IPS-18c (cell line): ENCODE measurements around the gene LPIN2.

ENCODE experiments used
- H3K4me3 ChIP-seq: 2 replicates; pipeline ENCODE4 v1.7.0; 2013; ENCODE audit warnings: low read depth, mild to moderate bottlenecking, low read length, moderate library complexity; ENCODE audit not compliant: insufficient read depth
- H3K9me3 ChIP-seq: one replicate; pipeline ENCODE4 v1.6.1; 2013; ENCODE audit warnings: mild to moderate bottlenecking, low read length, moderate library complexity; ENCODE audit not compliant: control insufficient read depth, insufficient read depth

LPIN2 gene

GRCh38 chr18:2974731-2975130, 38.2 kb downstream of the LPIN2 start:
- Histone ChIP-seq H3K4me3 (no peak overlapping the region), H3K9me3 (no peaks in the 10 kb centered on the region)

GRCh38 chr18:2971741-2972552, 41.0 kb downstream of the LPIN2 start:
- H3K9me3 ChIP-seq, result no peaks in the 10 kb centered on the region
- no peak overlapping the region for H3K4me3 ChIP-seq

- H3K4me3 ChIP-seq, result no peak overlapping the region
- H3K9me3 ChIP-seq, result no peaks in the 10 kb centered on the region
Observed at GRCh38 chr18:2970772-2971659, 41.9 kb downstream of the LPIN2 start.

- Histone ChIP-seq H3K9me3 (no peaks in the 10 kb centered on the region), H3K4me3 (no peak overlapping the region)
Observed at GRCh38 chr18:2970344-2970743, 42.6 kb downstream of the LPIN2 start.

GRCh38 chr18:2969695-2970094, 43.2 kb downstream of the LPIN2 start:
- Histone ChIP-seq H3K9me3 (no peaks in the 10 kb centered on the region), H3K4me3 (no peak overlapping the region)

- Histone ChIP-seq H3K4me3 (no peak overlapping the region), H3K9me3 (no peaks in the 10 kb centered on the region)
Observed at GRCh38 chr18:2968606-2969005, 44.3 kb downstream of the LPIN2 start.

GRCh38 chr18:2967820-2968219, 45.1 kb downstream of the LPIN2 start:
- H3K4me3 ChIP-seq, result no peak overlapping the region
- no peaks in the 10 kb centered on the region for H3K9me3 ChIP-seq

- no peaks in the 10 kb centered on the region for H3K9me3 ChIP-seq
- no peak overlapping the region for H3K4me3 ChIP-seq
Observed at GRCh38 chr18:2967357-2967756, 45.6 kb downstream of the LPIN2 start.

- no peaks in the 10 kb centered on the region for H3K9me3 ChIP-seq
- H3K4me3 ChIP-seq, result no peak overlapping the region
Observed at GRCh38 chr18:2966560-2966959, 46.4 kb downstream of the LPIN2 start.

GRCh38 chr18:2965797-2966196, 47.1 kb downstream of the LPIN2 start:
- no peaks in the 10 kb centered on the region for H3K9me3 ChIP-seq
- no peak overlapping the region for H3K4me3 ChIP-seq

GRCh38 chr18:2964361-2965010, 48.5 kb downstream of the LPIN2 start:
- Histone ChIP-seq H3K4me3 (no peak overlapping the region), H3K9me3 (no peaks in the 10 kb centered on the region)
